Nucleus accumbens (tissue), 56 donors: Measurements from ENCODE around the gene RGS1.

ENCODE experiments used
- DNase-seq, 56 donors: peaks; one replicate each; lab custom pipeline; 2025; lab: John Stamatoyannopoulos, UW

RGS1 gene

DNA sequence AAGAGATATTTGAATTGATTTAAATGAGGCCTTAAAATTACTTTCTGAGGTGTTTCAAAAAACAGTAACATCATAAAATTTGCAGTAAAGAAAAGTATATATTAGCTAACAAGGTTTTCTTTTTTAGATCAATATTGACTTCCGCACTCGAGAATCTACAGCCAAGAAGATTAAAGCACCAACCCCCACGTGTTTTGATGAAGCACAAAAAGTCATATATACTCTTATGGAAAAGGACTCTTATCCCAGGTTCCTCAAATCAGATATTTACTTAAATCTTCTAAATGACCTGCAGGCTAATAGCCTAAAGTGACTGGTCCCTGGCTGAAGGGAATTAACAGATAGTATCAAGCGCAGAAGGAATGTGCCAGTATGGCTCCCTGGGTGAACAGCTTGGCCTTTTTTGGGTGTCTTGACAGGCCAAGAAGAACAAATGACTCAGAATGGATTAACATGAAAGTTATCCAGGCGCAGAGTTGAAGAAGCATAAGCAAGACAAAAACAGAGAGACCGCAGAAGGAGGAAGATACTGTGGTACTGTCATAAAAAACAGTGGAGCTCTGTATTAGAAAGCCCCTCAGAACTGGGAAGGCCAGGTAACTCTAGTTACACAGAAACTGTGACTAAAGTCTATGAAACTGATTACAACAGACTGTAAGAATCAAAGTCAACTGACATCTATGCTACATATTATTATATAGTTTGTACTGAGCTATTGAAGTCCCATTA lies 3.6 kb downstream of the RGS1 start:
- DNase-seq = no peak

GRCh38 chr1:192580351-192580962 lies 4.9 kb downstream of the RGS1 start:
- DNase-seq = no peak

GRCh38 chr1:192581131-192581927 lies 5.8 kb downstream of the RGS1 start:
- no peak for DNase-seq

DNA sequence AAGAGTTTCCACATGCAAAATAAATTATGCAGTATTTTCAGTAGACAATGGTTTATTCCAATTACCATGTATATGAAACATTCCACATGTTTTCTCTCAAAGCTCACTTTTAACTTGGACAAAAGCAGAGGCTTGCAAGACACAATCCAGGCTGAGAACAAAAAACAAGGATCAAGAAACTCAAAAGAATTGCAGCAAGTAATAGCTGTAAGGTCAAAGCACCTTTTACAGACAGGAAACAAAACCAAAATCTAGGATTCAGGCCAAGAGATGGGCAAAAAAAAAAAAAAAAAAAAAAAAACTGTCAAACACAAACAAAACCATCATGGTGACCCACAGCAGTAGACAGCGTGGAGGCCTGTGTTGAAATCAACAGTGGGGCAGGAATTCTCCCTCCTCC lies 9.3 kb downstream of the RGS1 start:
- no peak for DNase-seq

DNA sequence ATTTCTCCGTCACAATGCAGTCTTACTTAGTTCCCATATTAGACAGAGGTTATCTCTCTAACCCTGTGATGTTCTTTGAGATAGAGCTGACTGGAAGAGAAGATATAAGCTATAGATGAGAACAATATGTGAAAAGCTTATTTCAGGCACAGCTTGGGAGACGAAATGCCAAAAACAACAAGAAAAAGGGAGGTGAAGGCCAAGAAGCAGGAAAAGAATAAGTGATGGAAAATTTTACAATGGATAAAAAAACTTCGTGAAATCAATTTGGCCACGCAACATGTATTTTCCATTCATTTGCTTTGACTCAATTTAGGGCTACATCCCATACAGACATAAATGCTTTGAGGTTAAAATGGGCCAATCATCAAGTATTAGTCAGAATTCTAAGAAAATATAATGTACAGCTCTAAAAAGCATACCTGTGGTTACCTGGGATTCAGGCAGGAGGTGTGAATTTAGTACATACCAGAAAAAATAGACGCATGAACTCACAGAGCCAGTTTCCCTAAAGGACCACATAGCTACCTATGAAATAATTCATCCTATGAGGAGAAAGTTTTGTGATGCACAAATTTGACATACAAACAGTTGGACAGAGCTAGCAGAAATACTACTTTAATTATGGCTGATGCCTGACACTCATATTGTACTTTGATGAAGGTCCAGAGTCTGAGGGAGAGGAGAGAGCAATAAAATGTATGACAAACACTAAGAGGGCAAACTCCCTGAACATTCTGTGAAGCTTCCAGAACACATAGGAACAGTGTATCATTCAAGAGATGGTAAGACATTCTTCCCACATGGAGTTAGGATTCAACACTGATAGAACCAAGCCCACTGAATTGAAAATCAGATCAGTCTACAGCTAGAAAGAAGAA lies 12.1 kb downstream of the RGS1 start:
- DNase-seq = no peak

DNA sequence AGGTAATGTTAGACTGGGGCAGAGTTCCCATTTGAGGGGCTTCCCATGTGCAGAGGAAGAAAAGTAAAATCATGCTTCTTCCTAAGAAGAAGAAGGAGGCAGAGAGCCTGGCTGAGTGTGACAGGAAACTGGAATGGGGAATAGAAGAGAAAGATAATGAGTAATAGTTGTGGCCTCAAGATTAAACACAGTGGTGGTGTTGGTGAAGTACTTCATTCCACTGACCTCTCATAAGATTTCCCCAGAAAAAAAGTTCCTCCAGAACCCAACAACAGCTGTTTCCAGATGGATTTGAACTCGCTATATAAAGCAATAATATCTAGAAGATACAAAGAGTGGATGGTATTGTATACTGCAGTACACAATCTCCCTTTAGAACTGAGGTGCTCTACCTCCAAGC lies 13.0 kb downstream of the RGS1 start:
- DNase-seq = no peak

DNA sequence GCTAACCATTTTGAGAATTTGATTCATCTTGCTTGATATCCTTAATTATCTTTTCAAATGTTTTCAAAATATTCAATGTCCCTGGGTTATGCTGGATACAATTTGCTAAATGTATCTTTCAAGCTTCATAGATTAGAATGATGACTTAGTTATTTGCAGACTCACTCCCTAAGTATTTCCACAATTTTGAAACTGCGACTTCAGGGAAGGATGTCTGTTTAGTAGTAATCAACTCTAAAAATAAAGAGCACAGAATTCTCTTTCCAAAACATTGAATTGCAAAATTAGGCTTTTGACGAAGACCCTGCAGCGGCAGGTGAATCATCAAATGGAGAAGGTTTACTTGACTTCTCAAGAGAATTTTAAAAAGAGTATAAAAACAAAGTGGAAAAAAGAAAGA lies 14.2 kb downstream of the RGS1 start:
- DNase-seq = no peak

- no peak for DNase-seq
Observed at GRCh38 chr1:192592517-192592916, 16.9 kb downstream of the RGS1 start.

- no peak for DNase-seq
Observed at GRCh38 chr1:192592981-192593708, 17.6 kb downstream of the RGS1 start.

GRCh38 chr1:192595299-192595698 lies 19.7 kb downstream of the RGS1 start:
- no peak for DNase-seq

DNA sequence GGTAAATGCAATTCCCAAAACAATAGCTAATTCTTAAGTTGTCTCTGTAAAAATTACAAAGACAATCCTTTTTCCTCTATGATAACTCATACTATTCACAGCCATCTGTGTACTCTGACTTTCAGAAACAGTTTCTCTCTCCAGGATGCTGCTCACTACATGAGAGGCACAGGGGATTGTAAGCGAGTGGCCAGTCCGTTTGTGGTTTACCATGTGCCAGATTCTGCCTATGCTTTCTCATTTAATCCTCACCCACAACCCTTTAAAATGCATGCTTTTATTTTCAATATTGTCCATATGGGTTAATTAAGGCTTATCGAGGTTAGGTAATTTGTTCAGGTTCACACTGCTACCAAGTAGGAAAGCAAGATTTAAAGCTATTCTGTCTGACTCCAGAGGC lies 23.0 kb downstream of the RGS1 start:
- DNase-seq = no peak

- no peak for DNase-seq
Observed at GRCh38 chr1:192600275-192600674, 24.7 kb downstream of the RGS1 start.

DNA sequence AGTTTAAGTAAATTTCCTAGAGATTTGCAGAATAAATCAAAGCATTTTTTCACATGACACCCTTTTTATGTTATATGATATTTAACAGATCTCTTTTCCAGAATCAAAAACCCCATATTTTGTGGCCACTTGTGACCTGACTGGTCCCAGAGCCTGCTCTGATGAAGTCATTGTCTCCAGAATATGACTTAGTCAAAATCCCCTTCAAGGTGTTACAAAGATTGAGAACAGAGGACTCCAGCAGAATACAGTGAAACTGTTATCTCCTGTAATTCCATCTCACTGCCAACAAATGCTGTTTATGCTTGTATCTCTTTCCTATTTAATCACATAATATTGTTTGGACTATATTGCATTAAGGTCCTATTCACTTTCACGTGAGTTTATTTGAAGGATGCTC lies 25.6 kb downstream of the RGS1 start:
- no peak for DNase-seq

DNA sequence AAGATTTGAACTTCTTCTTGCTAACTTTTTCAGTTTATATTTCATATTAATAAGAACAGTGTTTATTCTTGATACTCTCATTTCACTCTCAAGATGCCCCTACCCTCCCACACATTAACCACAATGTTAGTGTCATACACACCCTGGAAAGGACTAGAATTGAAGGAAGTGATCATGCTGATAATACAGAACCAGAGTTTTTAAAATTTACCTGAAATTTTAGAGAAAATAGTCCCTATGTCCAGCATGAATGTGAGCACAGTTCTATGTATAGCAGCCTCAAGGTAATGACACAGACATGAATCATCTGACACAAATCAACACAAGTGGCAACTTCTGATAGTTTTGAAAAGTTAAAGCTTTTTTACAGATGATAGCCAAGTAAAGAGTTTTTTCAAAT lies 26.0 kb downstream of the RGS1 start:
- no peak for DNase-seq

GRCh38 chr1:192602757-192603156 lies 27.2 kb downstream of the RGS1 start:
- no peak for DNase-seq

GRCh38 chr1:192603218-192603787 lies 27.7 kb downstream of the RGS1 start:
- DNase-seq = no peak

- no peak for DNase-seq
Observed at GRCh38 chr1:192604979-192605620, 29.5 kb downstream of the RGS1 start.

GRCh38 chr1:192608671-192609070 lies 33.1 kb downstream of the RGS1 start:
- DNase-seq = no peak
